ENCODE data around the gene ZMYND10.

The ZMYND10 gene

DNA sequence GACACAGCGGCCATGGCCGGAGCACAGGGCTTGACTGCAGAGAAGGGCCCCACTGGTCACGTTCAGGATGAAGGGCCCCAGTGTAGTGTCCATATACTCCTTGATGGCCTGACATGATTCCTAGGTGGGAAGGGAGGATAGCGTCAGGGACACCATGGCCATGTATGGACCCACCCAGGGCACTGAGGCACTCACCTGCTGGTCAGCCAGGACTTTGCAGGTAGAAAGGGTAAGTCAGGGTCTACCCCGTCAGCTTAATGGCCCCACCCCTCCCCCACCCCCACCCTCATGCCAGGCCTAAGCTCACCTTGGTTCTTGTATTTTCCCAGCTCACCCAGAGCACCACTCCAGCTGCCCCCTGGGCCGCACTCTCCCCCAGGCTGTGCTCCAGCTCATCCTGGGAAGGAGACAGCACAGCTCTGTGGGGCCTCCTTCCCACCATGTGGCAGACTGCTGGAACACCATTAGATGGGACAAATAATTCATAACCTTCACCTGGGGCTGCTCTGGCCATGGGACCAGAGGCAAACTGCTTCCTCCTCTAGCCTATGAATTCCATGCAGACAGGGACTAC lies 44.8 kb downstream of the ZMYND10 start:
- DNase-seq, result no peak

- no peak for DNase-seq
Measured at GRCh38 chr3:50299929-50300680, 45.4 kb downstream of the ZMYND10 start.

DNA sequence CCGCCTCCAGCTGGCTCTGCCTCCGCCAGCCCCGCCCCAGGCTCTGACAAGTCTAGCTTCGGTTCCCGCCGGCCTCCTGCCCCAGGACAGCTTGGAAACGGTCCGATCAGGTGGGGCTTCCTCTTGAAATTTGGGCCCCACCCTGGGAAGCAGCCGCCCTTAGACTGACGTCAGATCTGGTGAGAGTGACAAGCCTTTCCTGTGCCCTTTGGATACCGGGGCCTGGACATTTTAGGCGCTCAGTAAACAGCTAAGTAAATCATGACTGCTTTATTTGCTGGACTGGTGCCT lies 45.9 kb downstream of the ZMYND10 start:
- no peak for DNase-seq

GRCh38 chr3:50298836-50299637 lies 46.5 kb downstream of the ZMYND10 start, which contains the start of the genes HYAL3 and NAA80:
HYAL3 (minus strand) TSS chr3:50299405; CDS start chr3:50295602, 3,803 bp downstream.
NAA80 (minus strand) TSS chr3:50299405; CDS start chr3:50297463, 1,942 bp downstream.
- peak; percentile 100 for DNase-seq

DNA sequence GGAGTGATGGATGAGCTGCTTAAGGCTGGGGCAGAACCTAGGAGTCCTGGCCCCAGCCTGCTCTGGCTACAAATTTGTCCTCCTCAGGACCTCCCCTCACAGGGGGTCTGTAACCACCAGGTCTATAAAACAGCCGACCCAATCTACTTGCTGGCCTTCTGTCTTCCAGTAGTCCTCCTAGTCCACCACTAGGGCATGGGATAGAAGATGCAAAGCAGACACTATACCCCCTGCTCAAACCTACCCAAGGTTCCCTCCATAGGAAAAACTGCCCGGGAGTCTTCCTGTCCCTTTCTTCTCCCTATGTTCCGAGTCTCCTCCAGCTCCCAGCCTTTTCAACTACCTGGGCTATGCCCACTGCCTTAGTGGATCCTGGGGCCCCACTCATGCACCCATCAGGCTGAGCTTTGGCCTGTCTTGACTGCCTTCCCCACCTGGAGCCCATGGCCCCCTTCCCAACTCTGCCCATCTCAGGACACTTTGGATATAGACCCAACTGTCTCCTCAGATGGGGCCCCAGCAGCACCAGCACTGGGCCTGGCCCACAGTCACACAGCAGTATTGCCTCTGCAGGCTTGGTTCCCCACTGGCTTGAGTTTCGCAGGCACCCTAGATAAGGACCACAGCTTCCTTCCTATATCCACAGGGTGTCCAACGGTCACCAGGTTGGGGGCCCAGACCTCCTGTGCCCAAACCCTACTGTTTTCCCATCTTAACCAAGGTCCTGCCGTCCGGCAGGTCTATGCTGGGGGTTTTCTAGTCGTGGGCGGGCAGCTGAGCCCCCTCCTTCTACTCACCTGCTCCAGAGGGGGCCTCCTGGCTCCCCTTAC lies 47.4 kb downstream of the ZMYND10 start:
- no peak for DNase-seq

DNA sequence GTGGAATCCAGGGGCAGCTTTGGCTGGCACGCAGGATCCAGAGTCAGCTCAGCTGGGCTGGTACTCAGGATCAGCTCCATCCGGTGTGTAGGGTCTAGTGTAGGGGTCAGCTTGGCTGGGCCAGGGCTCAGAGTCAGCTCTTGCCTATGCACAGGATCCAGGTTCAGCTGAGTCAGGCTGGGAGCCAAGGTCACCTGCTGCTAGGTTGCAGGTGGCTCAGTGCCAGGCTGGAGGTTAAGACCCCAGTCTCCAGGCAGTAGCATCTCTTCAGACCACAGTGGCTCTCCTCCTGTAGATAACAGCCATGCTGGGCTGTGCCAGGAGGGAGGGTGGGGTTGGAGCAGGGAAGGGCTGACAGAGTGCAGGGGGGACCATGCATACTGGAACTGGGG lies 48.2 kb downstream of the ZMYND10 start:
- no peak for DNase-seq

DNA sequence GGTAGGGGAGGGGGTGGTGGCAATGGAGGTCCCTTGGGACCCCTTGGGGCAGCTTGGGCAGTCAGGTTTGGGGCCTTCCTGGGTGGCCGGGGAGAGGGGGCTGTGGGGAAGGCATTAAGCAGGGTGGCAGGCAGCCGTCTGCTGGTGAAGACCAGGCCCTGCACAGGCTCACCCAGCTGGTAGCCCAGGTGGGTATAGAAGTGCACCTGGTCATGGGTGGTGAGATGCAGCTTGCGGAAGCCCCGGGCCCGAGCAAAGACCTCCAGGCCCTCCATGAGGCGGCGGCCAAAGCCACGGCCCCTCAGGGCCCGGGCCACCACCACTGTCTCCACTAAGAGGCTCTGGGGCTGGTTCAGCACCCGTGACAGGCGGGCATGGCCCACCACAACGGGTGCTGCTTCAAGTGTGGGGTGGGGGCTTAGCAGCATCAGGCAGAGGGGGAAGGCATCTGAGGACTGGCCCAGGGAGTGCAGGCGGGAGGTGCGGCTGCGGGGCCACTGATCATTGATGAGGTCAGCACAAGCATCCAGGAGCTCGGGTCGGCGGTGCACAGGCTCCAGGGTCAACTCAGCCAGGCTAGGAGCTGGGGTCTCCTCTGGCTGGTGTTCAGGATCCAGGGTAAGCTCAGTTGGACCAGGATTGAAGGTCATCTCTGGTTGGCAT lies 48.7 kb downstream of the ZMYND10 start:
- no peak for DNase-seq

DNA sequence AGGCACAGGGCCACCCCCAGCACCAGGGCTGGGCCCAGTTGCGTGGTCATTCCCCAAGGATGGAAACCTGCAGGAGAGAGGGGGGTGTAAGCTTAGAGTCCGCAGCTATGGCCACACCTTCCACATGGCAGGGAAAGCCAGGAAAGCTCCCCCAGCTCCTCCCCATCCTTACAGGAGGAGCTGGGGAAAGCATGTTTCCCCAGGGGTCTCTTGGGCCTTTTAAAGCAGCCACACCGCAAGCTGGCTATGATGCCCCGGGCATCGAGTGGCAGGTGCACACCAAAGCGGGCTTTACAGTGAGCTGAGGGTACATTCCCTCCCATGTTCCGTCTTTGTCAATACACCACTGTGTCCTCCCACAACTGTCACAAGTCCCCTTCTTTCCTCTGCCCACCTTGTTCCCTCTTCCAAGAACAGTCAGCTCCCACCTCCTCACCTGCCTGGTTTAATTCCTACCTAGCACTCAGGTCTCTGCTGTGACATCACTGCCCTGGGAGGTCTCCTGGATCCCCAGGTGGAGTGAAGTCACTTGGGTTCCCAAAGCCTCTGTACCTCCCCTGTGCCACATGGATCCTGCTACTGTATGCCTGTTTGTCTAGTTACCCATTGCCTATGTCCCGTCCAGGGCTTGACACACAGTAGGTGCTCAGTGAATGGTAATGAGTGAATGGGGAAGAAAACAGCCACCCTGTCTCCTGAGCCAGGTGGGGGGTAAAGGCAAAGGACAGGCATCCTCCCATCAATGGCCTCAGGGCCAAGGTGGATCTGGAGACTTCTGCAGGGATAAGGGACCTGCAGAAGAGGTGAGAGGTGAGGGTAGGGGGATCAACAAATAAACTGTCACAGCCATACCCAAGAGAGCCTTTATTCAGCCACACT lies 49.7 kb downstream of the ZMYND10 start:
- no peak for DNase-seq

DNA sequence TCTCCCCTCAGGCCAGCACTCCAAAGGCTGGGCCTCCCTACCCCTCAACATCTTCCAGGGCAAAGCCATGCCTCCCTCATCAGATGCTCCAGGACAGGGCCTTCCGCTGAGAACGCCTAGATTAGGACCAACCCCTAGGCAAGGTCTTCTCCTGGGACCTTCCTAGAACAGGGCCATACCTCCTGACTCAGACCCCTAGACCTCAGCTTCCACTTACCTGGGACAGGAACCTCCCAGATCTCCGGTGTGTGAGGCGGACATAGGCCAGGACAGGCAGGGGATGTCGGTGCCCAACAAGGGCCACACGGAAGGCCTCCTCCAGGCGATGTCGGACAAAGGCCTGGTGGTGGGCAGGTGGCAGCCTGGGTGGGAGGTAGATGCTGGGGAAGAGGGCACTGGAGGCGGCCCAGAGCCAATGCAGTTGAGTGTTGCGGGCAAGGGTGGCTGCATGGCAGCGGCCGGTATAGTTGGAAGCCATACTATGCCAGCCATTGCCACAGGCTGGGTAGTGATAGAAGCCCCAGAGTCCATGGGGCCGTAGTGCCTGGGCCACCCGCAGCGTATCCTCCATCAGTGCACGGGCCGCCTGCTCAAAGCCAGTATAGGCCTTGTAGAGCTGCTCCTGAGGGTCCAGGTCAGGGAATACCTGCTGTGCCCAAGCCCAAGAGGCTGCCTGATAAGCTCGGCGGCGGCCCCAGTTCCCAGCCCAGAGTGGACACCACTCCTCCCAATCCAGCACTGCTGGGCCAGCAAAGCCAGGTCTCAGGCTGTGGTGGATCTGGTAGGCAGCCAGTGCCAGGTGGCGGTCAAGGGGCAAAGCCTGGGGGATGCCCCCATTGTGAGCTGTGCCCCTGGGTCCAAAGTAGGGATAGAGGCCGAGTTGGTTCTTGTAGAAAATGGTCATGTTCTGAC lies 50.8 kb downstream of the ZMYND10 start:
- no peak for DNase-seq

GRCh38 chr3:50294089-50294488 lies 51.4 kb downstream of the ZMYND10 start:
- DNase-seq, result no peak

DNA sequence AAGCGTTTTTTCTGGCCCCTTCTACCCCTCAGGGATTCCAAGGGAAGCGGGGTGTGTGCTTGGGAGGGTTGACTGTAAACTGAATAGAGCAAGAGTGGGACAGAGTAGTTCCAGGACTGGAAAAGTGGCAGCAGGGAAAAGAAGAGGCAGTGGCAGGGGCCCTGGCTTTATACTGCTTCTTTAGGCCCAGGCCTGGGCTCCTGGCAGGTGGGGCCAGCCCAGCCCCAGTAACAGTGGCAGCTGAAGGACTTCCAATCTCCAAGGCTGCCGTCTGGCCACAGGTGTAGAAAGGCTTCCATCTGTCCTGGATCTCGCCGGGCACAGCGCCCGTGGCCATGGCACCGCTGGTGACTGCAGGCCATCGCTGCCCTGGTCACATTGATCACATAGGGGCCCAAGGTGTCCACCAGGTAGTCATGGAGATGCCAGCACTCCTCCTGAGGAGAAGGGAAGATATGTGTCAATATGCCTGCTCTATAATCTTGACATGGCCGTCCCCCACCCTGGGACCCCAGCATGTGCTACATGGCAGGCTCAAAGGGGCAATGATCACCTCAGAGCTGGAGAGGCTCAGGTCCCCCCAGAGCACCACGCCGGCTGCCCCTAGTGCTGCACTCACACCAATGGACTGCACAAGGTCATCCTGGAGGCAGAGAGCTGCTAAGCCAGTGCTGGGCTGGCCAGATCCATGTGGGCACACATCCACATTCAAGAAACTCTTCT lies 52.3 kb downstream of the ZMYND10 start:
- DNase-seq, result no peak

- peak; percentile 97 for DNase-seq
Measured at GRCh38 chr3:50292159-50293078, 53.1 kb downstream of the ZMYND10 start, which contains the start of gene IFRD2. IFRD2 (minus strand) TSS chr3:50292429; CDS start chr3:50292274, 155 bp downstream.
